RWPE2 (cell line): ENCODE data around the gene ALG11.

Experiments used
- ATAC-seq: fragments of 200-7000 bp; cut with Tn5 transposase; 3 replicates; pipeline ENCODE4 v1.9.1; 2021; ENCODE audit warnings: low read depth
- DNase-seq: peaks from one replicate; pipeline ENCODE4 v3.0.0-alpha.2; 2020; ENCODE audit warnings: low spot score
- H3K27ac ChIP-seq: fragments of 450-650 bp; 2 replicates; pipeline ENCODE4 v1.5.1; 2017; ENCODE audit warnings: mild to moderate bottlenecking; ENCODE audit not compliant: poor library complexity, severe bottlenecking
- H3K27me3 ChIP-seq: fragments of 250-450 bp; sonication (Bioruptor Pico); 2 replicates; pipeline ENCODE4 v1.5.1; 2021; ENCODE audit warnings: mild to moderate bottlenecking, moderate library complexity; ENCODE audit not compliant: insufficient read depth, poor library complexity, severe bottlenecking
- H3K36me3 ChIP-seq: fragments of 250-450 bp; sonication (Bioruptor Pico); 2 replicates; pipeline ENCODE4 v1.5.1; 2020; ENCODE audit warnings: low read depth, mild to moderate bottlenecking, moderate library complexity
- H3K4me1 ChIP-seq: fragments of 250-450 bp; sonication (Bioruptor Pico); 2 replicates; pipeline ENCODE4 v1.5.1; 2021; ENCODE audit warnings: mild to moderate bottlenecking, moderate library complexity; ENCODE audit not compliant: insufficient read depth, poor library complexity, severe bottlenecking
- H3K4me3 ChIP-seq: fragments of 250-450 bp; sonication (Bioruptor Pico); 2 replicates; pipeline ENCODE4 v1.5.1; 2021; ENCODE audit warnings: mild to moderate bottlenecking, moderate library complexity; ENCODE audit not compliant: severe bottlenecking
- H3K9me3 ChIP-seq: fragments of 250-450 bp; sonication (Bioruptor Pico); 2 replicates; pipeline ENCODE4 v1.5.1; 2021; ENCODE audit warnings: mild to moderate bottlenecking, moderate library complexity; ENCODE audit not compliant: severe bottlenecking
- CTCF ChIP-seq: fragments of 450-650 bp; IDR thresholded peaks from one replicate; pipeline ENCODE4 v1.5.1; 2017; ENCODE audit warnings: mild to moderate bottlenecking, moderate library complexity; ENCODE audit not compliant: poor library complexity, severe bottlenecking

Gene ALG11

DNA sequence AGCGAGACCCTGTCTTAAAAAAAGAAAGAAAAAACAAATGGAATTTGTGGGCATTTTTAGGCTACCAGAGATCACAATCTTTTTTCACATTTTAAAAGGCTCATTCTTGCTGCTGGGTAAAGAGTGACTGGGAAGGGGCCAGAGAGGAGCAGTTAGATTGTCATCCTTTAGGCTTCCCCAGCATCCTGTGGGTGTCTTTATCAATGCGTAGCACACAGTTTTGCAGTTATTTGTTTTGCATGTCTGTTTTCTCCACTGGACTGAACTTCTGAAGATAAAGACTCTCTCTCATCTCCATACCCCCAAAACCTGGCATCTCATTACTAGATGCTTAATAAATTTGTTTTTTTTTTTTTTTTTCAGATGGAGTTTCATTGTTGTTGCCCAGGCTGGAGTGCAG is 10.2 kb downstream of the ALG11 start:
- Histone ChIP-seq H3K27me3 (no peaks in the 10 kb centered on the region), H3K27ac (no peak overlapping the region), H3K9me3 (no peaks in the 10 kb centered on the region), H3K36me3 (peaks cover 63% of the 10 kb centered on the region), H3K4me3 (no peak overlapping the region), H3K4me1 (no peaks in the 10 kb centered on the region)
- ATAC-seq: no peak
- TF ChIP-seq CTCF: no peak
- no peak for DNase-seq

DNA sequence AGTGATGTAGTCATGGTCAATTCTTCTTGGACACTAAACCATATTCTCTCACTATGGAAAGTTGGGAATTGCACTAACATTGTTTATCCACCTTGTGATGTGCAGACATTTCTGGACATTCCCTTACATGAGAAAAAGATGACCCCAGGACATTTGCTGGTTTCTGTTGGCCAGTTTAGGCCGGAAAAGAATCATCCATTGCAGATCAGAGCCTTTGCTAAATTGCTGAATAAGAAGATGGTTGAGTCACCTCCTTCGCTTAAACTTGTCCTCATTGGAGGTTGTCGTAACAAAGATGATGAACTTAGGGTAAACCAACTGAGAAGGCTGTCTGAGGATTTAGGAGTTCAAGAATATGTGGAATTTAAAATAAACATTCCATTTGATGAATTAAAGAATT is 12.3 kb downstream of the ALG11 start, which contains the start of gene UTP14C:
Gene UTP14C, plus strand, starts transcription at position 211 of the 400 bp plus-strand sequence. CDS start 4,114 bp downstream, outside the sequence.
- H3K36me3 ChIP-seq: peaks cover 63% of the 10 kb centered on the region

GRCh38 chr13:52025475-52026245 is 13.5 kb downstream of the ALG11 start:
- no peak overlapping the region for H3K27ac ChIP-seq
- H3K36me3 ChIP-seq: peaks cover 56% of the 10 kb centered on the region
- H3K9me3 ChIP-seq: no peaks in the 10 kb centered on the region
- ATAC-seq: no peak
- H3K4me3 ChIP-seq: no peak overlapping the region
- no peaks in the 10 kb centered on the region for H3K4me1 ChIP-seq
- no peaks in the 10 kb centered on the region for H3K27me3 ChIP-seq
- no peak for DNase-seq
- TF ChIP-seq CTCF: no peak

More for the DNA sequence above, 12.3 kb downstream of the ALG11 start, which contains the start of gene UTP14C:
- no peak for DNase-seq
- no peak for ATAC-seq
- no peaks in the 10 kb centered on the region for H3K27me3 ChIP-seq
- no peak within 1 kb of the TSS for H3K27ac ChIP-seq
- no peak within 1 kb of the TSS for H3K4me3 ChIP-seq
- no peaks in the 10 kb centered on the region for H3K9me3 ChIP-seq
- H3K4me1 ChIP-seq: no peaks in the 10 kb centered on the region
- TF ChIP-seq CTCF: no peak

- DNase-seq: no peak
These were observed 14.0 kb downstream of the ALG11 start for GRCh38 chr13:52026246-52026626.

More at GRCh38 chr13:52026246-52026626, 14.0 kb downstream of the ALG11 start:
- H3K27ac ChIP-seq: no peak overlapping the region
- H3K4me1 ChIP-seq: no peaks in the 10 kb centered on the region
- TF ChIP-seq CTCF: no peak
- no peaks in the 10 kb centered on the region for H3K27me3 ChIP-seq
- ATAC-seq: no peak
- H3K4me3 ChIP-seq: no peak overlapping the region
- H3K9me3 ChIP-seq: no peaks in the 10 kb centered on the region
- peaks cover 52% of the 10 kb centered on the region for H3K36me3 ChIP-seq
